Stomach (tissue), 9 donors: ENCODE measurements around the gene LRIG2. TPM values are rescaled to one million over a fixed set of nuclear protein-coding genes. Genes with fewer than 3 reads are reported as not detected.

Source experiments
- DNase-seq, 2 donors: peaks; one replicate each; pipeline versions ENCODE4 v3.0.0 to v3.0.0-alpha.2; 2013 to 2019
- H3K27ac ChIP-seq, 5 donors: fragments of 200-600 bp in 4 of 5; sonication (generic) in 4 of 5; one replicate each; pipeline ENCODE4 v1.5.1; 2013 to 2019; ENCODE audit warnings: mild to moderate bottlenecking in 1 of 5, moderate library complexity in 1 of 5
- H3K27me3 ChIP-seq, 3 donors: fragments of 200-600 bp; sonication (generic); one replicate each; pipeline ENCODE4 v1.5.1; 2017 to 2019; ENCODE audit warnings: mixed run types in 1 of 3
- H3K36me3 ChIP-seq, 4 donors: fragments of 200-600 bp; sonication (generic); 1 replicate in 3 of 4; 2 replicates in 1 of 4; pipeline ENCODE4 v1.5.1; 2016 to 2019
- H3K4me1 ChIP-seq, 4 donors: fragments of 200-600 bp; sonication (generic); one replicate each; pipeline ENCODE4 v1.5.1; 2016 to 2019
- H3K4me3 ChIP-seq, 4 donors: fragments of 200-600 bp; sonication (generic) in 3 of 4; one replicate each; pipeline ENCODE4 v1.5.1; 2016 to 2019; ENCODE audit warnings: mild to moderate bottlenecking in 1 of 4
- H3K9me3 ChIP-seq, 4 donors: fragments of 200-600 bp; sonication (generic); one replicate each; pipeline ENCODE4 v1.5.1; 2016 to 2019
- EP300 ChIP-seq: sonication (generic); formaldehyde crosslinking; IDR thresholded peaks from one replicate; pipeline ENCODE4 v1.6.1; 2017; ENCODE audit warnings: antibody characterized with exemption
- POLR2A ChIP-seq, 4 donors: fragments of 450-650 bp; IDR thresholded peaks; one replicate each; pipeline ENCODE4 v1.6.1; 2016; ENCODE audit warnings: antibody characterized with exemption in 4 of 4, control low read depth in 2 of 4, mild to moderate bottlenecking in 1 of 4, moderate library complexity in 1 of 4
- POLR2AphosphoS5 ChIP-seq, 3 donors: sonication (generic); formaldehyde crosslinking; IDR thresholded peaks; one replicate each; pipeline ENCODE4 v1.6.1; 2016; ENCODE audit warnings: antibody characterized with exemption in 3 of 3
- WGBS, 5 donors: extraction: QIAGEN DNeasy Blood & Tissue Kit in 3 of 5; methylation state at CpG; one replicate each; pipeline versions ENCODE4 v1.1.5 to v1.1.7; 2013 to 2018; 5-methylcytosine and 5-hydroxymethylcytosine counted together
- intact Hi-C: fragments of 100-400 bp; cut with DNase I; formaldehyde crosslinking; loops from one replicate; pipeline ENCODE4 v1.15.1; 2023; ENCODE audit warnings: low total_unique reads
- polyA plus RNA-seq, 3 donors: library from polyadenylated mRNA; stranded (reverse); fragments of 200-250 nt; gene quantifications; one replicate each; pipeline ENCODE4 v1.2.3, GENCODE V29; 2013
- total RNA-seq, 5 donors: library from RNA; depleted of rRNA; stranded (reverse); fragments of >200 nt; gene quantifications; one replicate each; pipeline versions ENCODE4 v1.1.0 to v1.2.3, GENCODE V29; 2014 to 2016
- TF ChIP-seq, protein P1 (sequence below), 7 experiments: fragments of 450-650 bp in 4 of 7; fragments of 200-600 bp in 3 of 7; sonication (generic) in 3 of 7; IDR thresholded peaks; one replicate each; pipeline ENCODE4 v1.5.1; 2016 to 2019; ENCODE audit warnings: antibody characterized with exemption in 7 of 7, control low read depth in 2 of 7, mild to moderate bottlenecking in 1 of 7
- donor health status: healthy with polysubstance abuse.
- donor health status: Bipolar disorder and iron deficiency.
- donor health status: healthy.

Gene LRIG2
- total and polyA plus RNA-seq, 8 donors = 0.87 to 47.0 (median 13.1) TPM

DNA sequence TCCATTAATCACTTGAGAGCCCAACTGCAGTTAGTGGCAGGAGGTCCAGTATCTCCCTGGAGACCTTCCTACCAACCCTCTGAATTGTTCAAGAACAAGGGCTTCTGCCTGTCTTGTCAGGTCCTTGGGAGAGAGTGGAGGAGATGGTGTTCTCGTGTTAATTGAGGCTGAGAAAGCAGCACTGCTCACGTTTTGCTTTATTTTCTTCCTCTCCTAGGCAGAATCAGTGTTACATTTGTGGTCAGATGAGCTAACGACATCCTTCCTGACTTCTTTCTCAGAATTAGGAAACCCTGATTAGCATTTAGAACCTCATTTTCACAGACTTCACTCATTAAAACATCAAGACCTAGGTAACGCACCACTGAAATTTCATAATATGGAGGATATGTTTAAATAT is 26.4 kb upstream of the LRIG2 start:
- no peak for TF ChIP-seq EP300
- TF ChIP-seq POLR2A (IDR thresholded peaks at IDR 0.05) = no peak
- TF ChIP-seq, protein P1, sequence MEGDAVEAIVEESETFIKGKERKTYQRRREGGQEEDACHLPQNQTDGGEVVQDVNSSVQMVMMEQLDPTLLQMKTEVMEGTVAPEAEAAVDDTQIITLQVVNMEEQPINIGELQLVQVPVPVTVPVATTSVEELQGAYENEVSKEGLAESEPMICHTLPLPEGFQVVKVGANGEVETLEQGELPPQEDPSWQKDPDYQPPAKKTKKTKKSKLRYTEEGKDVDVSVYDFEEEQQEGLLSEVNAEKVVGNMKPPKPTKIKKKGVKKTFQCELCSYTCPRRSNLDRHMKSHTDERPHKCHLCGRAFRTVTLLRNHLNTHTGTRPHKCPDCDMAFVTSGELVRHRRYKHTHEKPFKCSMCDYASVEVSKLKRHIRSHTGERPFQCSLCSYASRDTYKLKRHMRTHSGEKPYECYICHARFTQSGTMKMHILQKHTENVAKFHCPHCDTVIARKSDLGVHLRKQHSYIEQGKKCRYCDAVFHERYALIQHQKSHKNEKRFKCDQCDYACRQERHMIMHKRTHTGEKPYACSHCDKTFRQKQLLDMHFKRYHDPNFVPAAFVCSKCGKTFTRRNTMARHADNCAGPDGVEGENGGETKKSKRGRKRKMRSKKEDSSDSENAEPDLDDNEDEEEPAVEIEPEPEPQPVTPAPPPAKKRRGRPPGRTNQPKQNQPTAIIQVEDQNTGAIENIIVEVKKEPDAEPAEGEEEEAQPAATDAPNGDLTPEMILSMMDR (IDR thresholded peaks at IDR 0.05) = no peak
- TF ChIP-seq POLR2AphosphoS5 (IDR thresholded peaks at IDR 0.05) = no peak
- Histone ChIP-seq H3K36me3 (no peaks in the 10 kb centered on the region), H3K27me3 (no peaks in the 10 kb centered on the region), H3K4me3 (no peak overlapping the region), H3K4me1 (peaks cover 7 to 15% (median 14%) of the 10 kb centered on the region in 4 donors), H3K27ac (no peak overlapping the region), H3K9me3 (no peaks in the 10 kb centered on the region)
- 53 to 79% (median 71%) methylated on average over 4 of the region's 4 CpGs for WGBS, 5 donors
- peak in 1 of 2 donors; percentile 12 for DNase-seq
- intact Hi-C loops = loop anchor here (10.0 kb wide), 2 partner anchors 242 to 332 kb away; partner anchors contain the start of gene PPM1J

DNA sequence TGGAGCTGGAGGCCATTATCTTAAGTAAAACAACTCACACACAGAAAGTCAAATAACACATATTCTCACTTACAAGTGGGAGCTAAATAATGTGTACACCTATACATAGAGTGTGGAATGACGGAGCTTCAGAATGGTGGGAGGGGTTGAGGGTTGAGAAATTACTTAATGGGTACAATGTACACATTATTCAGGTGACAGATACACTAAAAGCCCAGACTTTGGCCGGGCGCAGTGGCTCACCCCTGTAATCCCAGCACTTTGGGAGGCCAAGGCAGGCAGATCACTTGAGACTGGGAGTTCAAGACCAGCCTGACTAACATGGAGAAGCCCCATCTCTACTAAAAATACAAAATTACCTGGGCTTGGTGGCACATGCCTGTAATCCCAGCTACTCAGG is 24.9 kb upstream of the LRIG2 start:
- Histone ChIP-seq H3K4me3 (no peak overlapping the region), H3K36me3 (no peaks in the 10 kb centered on the region), H3K9me3 (no peaks in the 10 kb centered on the region), H3K27ac (no peak overlapping the region), H3K27me3 (no peaks in the 10 kb centered on the region), H3K4me1 (peaks cover 0 to 3% (median 2%) of the 10 kb centered on the region in 4 donors)
- WGBS, 5 donors = 67 to 86% (median 71%) methylated on average over 3 of the region's 3 CpGs
- TF ChIP-seq POLR2AphosphoS5 (IDR thresholded peaks at IDR 0.05) (no peak), EP300 (no peak), POLR2A (IDR thresholded peaks at IDR 0.05) (no peak)
- TF ChIP-seq, protein P1 (IDR thresholded peaks at IDR 0.05) = no peak
- DNase-seq = peak in 1 of 2 donors; percentile 34
- intact Hi-C loops = loop anchor here (10.0 kb wide), 2 partner anchors 243 to 333 kb away; partner anchors contain the start of gene PPM1J

DNA sequence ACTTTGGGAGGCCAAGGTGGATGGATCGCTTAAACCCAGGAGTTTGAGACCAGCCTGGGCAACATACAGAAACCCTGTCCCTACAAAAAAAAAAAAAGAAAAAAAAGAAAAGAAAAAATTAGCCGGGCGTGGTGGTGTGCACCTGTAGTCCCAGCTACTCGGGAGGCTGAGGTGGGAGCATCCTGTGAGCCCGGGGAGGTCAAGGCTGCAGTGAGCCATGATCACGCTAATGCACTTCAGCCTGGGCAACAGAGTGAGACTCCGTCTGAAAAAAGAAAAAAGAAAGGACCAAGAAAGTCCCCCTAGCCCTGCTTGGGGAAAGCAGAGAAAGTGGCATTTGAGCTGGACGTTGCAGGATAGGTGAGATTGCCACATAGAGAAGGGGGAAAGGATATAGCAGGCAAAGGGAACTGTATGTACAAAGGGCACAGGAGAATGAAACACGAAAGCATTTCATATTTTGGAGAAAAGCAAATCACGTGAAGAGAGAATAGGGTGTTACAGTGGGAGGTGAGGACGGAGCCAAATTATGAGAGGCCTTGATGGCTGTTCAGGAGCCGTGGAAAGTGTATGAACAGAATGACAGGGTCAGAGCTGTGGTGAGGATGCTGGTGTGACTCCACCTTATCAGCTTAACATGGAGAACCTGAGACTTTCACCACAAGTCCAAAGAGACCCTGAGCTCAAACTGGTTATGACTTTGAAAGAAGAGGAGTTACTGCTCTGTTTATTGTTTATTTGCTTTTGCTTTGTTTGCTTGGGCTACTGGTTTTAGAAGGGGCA is 19.5 kb upstream of the LRIG2 start:
- DNase-seq = no peak
- TF ChIP-seq POLR2AphosphoS5 (IDR thresholded peaks at IDR 0.05) (no peak), POLR2A (IDR thresholded peaks at IDR 0.05) (no peak), EP300 (no peak)
- TF ChIP-seq, protein P1 (IDR thresholded peaks at IDR 0.05) = no peak

DNA sequence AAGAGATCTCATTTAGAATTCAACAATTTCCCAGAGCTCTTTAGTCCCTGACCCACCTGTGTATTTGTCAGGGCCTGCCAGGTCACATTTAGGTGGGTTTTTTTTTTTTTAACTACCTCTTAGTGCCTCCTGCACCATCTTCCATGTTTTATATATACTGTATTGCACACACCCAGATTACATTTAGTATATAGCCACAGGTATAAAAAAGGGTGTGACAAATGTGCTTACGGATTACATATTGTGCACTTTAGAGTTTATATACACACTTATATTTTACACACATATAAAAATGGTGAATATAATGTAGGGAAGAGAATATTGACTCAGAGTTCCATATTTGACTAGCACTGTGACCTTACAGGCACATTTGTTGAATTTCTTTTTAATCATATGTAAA is 17.4 kb upstream of the LRIG2 start:
- H3K9me3 ChIP-seq = no peaks in the 10 kb centered on the region
- no peak for DNase-seq
- intact Hi-C loops = no loop called here
- TF ChIP-seq, protein P1 (IDR thresholded peaks at IDR 0.05) = no peak
- TF ChIP-seq POLR2A (IDR thresholded peaks at IDR 0.05) (no peak), POLR2AphosphoS5 (IDR thresholded peaks at IDR 0.05) (no peak), EP300 (no peak)
- 85 to 97% (median 88%) methylated on average over 1 of the region's 1 CpG for WGBS, 5 donors
- no peak overlapping the region for H3K4me3 ChIP-seq
- peaks cover 0 to 5% (median 0%) of the 10 kb centered on the region in 4 donors for H3K4me1 ChIP-seq
- no peaks in the 10 kb centered on the region for H3K27me3 ChIP-seq
- H3K27ac ChIP-seq = no peak overlapping the region
- H3K36me3 ChIP-seq = no peaks in the 10 kb centered on the region

More for the DNA sequence above, 19.5 kb upstream of the LRIG2 start:
- 80 to 87% (median 84%) methylated on average over 12 of the region's 12 CpGs for WGBS, 5 donors
- Histone ChIP-seq H3K36me3 (no peaks in the 10 kb centered on the region), H3K9me3 (no peaks in the 10 kb centered on the region), H3K4me3 (no peak overlapping the region), H3K27ac (no peak overlapping the region), H3K4me1 (peaks cover 0 to 5% (median 0%) of the 10 kb centered on the region in 4 donors), H3K27me3 (no peaks in the 10 kb centered on the region)
- intact Hi-C loops = no loop called here
